HG02642 (cell line): Measurements from ENCODE around the gene GRIN2C.

ENCODE experiments used
- ATAC-seq: cut with Tn5 transposase; IDR thresholded peaks from one replicate; pipeline ENCODE4 v1.9.1; 2021; ENCODE audit warnings: mild to moderate bottlenecking; ENCODE audit not compliant: unreplicated experiment, poor library complexity

The GRIN2C gene

DNA sequence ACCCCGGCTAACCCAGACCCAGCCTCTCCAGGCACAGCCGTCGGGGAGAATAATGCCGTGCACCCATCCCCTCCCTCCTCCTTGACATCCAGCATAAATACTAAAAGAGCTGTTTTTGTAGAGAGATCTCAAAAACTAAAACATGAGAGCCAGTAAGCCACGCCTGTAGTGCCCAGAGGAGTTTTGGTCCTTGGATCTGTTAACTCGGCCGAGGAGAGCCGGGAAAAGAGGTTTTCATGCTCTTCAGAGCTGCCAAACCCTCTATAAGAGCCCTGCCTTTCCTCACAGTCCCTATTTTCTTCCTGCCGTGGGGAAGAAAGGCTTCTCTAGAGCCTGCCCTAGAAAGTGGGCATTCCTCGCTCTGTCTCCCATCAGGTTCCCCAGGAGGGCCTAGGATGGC lies 53.4 kb downstream of the GRIN2C start:
- no peak for ATAC-seq

DNA sequence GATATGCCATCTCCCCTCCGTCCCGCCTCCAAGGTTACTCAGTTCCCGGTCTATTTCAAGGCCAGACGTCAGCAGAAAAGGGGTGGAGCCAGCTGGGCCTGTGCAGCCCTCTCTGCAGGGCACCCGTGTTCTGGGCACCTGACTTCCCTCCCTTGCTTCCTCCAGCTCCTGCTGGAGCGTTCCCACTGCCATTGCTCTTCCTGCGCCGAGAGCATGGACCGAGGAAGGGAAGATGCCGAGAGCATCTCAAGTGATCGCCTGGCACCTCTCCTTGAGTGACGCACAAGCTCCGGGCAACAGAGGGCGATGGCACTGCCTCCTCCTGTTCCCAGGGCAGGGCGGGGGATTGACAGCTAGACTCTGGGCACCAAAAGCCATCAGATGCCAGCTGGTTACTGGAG lies 54.1 kb downstream of the GRIN2C start:
- ATAC-seq: no peak

DNA sequence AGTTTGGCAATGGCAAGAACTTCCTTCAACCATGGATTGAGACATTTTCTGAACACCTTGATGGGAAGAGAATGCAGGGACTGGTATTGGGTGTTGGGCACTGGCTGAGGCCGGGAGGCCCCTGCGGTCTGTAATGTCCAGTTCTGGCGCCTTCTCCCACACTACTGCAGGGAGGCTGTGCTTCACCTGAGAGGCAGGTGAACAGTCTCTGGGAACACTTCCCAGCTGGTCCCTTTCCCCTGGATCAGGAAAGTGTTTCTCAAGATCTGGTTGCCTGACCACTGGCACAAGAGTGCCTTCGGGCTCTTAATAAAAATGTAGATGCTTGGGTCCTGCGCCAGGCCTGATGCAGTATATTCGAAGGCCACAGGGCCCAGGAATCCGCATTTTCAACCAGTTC lies 55.0 kb downstream of the GRIN2C start:
- no peak for ATAC-seq

DNA sequence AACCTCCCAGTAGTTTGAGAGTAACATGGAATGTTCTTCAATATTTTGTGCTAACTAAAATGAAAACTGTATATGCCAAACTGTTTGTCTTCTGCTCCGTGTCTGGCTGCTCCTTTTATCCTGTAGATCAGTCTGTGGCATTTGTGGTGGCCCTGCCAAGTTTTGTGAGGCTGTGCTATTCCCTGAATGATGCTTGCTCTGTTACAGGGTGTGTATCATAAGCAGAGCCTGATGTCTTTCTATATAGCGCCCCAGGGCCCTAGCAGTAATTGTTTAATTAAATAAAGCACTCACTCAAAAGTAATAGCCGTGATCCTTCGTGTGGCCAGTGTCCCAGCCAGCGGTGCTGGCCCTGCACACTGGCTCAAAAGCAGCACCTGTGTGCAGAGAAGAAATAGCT lies 55.7 kb downstream of the GRIN2C start:
- no peak for ATAC-seq

DNA sequence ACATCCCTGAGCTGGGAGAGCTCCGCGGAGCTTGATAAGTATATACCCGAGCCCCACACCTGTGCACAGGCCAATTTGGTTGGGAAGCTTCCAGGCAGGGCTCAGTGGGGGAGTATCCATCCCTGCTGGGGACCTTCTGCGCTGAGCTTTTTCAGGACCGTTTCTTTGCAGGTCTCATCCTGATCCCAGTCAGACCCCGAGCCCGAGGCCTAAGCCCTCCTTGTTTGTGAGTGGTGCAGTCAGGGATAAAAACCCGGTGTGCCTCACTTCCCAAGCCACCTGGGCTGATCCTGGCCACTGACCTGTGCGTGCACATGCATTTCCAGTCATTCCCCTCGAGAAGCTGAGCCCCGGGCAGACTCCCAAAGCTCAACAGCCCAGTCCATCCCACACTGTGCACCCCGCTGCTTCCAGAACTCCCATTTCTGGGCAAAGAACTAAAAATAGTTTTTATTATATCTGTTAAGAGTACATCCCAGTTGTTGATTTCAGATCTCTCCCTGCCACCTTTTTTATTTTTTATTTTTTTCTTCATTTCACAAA lies 56.2 kb downstream of the GRIN2C start:
- no peak for ATAC-seq

DNA sequence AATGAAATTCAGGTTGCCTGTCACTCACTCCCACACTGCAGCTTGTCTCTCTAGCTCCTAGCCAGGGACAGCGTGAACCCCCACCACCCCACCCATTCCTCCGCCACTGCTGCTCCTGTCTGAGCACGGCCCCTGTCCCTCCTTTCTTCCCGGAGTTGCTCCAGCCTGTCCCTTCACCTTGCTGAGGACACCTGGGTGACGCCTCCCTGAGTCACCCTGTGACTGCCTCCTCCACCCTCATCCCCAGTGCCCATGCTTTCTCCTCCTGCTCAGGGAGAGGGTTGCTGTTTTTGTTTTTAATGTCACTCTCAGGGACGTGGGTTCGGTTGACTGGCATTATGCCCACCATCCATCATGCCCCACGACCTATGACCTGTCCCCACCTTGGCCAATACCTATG lies 57.8 kb downstream of the GRIN2C start:
- no peak for ATAC-seq

DNA sequence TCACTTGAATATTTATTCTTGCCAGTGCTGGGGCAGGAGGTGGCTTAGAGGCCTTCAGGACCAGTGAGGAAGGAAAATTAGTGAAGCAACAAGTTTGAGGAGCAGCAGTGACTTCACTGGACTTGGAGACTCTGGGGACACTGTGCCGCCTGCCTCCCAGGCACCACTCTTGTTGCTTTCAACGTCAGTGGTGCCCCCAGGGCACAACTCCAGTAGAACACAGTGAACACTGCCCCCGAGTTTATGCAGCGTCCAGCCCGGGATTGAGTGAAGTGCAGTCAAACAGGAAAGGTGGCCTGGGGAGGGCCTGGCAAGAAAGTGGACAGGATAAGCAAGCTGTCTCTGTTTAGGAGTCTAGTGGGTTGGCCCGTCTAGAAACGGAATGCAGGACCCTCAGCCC lies 59.2 kb downstream of the GRIN2C start:
- ATAC-seq: no peak

DNA sequence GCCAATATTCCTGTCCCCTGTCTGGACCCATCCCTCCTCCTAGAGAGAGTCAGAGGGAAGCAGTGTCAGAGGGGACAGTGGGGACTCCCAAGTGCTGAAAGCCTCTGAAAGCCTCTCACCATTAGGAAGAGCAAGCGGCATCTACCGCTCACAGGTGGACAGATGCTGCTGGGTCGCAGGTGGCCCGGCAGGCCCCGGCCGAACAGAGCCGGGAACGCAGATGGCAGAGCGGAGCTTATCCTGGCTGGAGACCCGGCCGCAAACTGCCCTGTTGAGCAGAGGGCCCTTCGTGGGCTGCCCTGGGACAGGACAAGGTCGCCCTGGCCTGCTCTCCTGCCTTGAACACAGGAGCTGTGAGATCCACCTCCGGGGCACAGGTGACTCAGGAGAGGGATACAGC lies 60.6 kb downstream of the GRIN2C start:
- no peak for ATAC-seq

DNA sequence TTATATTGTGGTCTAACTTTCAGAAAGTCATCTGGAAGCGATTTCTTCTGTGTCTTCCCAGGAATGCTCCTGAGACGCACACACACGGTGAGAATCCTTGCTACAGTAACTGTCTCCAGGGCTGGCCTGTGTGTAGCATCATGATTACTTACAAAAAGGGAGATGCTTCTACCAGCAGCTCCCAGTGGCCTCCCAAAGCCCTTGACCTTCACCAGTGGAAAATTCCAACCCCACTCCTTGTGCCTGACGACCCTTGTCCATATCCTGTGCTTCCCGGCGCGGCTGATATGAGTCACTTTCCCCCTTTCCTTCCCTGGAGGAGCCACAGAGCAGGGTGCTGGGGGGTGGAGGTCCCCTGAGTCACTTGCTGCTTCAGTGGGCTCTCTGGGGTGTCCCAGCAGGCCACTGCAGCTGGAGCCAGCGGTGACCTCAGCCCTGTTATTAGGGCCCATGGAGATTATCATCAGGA lies 61.4 kb downstream of the GRIN2C start:
- no peak for ATAC-seq

DNA sequence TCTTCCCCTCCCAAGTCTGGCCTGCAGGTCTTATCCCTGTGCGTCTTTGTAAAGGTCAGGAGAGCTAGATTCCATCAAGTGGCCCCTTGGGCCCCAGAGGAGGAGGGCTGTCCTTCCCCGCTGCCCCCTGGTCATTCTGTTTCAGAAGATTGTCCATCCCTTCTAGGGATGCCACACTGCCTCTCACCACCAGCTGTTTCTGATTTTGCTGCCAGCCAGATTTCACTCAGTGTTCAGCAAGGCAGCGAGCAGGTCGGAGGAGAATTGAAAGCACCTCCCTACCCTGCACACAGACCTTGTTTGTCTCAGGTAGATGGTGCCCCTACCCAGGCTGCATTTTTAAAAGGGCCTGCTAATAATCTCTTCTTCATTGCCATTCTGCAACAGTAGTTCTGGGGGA lies 61.9 kb downstream of the GRIN2C start:
- no peak for ATAC-seq

DNA sequence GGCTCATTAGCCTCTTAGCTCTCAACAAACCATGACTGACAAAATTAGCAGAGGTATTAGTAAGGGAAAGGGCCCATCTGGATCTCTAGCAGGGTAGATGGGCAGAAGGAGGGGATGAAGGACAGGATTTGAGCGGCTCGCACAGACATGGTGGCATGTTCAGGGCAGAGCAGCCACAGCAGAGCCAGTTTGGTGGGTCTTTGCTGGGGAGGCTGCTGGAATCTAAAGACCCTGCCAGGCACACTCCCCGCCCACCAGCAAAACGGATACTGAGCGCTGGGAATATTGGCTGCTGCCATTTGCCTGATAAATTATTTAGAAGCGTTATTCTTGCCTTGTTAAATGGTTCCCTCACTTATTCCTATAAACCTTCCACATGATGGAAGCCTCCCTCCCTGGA lies 62.8 kb downstream of the GRIN2C start:
- ATAC-seq: no peak

DNA sequence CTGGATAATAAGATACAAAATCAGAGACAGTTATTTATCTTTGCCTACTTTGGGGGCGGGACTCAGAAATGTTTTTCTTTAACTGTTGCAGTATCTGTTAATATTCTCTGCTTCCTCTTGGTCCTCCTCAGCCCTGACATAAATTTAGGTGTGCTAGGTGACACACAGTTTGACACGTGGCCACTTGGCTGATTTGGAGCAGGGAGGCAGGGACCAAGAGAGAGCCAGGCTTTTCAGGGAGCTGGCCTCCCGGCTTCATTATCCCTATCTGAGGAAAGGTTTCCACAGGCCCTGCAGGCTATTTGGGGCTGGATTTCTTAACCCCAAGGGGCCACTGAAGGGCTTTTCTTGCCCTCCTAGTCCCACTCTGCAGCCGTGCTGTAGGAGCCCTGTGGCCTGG lies 63.5 kb downstream of the GRIN2C start:
- no peak for ATAC-seq

DNA sequence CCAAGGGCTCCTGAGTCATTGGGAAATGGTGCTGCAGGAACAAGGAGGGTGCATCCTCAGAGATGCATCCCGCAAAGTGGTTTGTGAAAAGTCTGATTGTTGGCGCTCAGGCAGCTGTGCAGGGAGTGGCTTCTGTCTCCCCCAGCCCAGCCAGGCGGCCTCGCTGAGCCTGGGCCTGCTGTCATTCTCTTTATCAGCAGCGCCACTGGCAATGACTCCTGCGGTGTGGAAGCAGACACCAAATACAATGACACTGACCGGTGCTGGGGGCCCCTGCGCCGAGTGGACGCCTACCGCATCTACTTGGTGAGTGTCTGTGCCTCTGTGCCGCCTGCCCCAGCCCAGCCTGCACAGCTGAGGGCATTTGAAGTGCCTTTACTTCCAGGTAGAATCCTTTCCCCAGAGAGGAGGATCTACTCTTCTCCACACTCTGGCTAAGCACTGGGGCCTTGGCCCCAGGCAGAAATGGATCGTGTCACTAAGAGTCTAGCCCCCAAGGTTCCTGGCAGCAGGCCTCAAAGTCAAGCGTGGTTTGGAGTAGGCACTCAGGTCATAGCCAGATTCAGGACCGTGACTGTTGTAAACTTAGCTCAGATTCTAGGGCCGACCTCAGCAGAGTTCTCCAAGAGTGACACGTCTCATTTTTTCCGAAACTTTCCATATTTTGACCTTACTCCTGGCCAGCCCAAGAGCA lies 64.2 kb downstream of the GRIN2C start:
- ATAC-seq: no peak

DNA sequence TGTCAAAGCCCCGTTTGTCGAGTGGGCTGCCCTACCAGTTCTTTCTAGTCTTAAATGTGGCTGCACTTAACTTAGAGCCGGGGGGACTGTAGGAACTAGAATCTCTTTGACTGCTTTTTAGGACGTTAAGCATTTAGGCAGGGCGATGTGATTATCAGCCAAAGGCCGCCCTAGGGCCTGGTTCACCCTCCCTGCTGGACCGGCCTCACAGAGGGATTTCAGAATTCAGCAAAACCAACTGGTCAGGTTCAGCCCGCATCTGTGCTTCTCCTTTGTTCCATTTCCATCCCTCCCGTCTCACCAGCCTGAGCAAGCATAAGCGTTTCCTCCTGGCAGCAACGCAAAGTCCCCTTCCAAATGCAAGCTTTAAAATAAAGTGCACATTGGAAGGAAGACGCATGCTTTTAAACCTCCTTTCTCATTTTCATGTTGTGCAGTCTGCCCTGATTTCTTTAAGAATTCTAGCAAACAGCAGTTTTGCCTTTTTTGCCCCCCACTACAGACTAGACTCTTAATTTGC lies 67.0 kb downstream of the GRIN2C start:
- no peak for ATAC-seq
